ENCODE results near the gene SBNO2.

The SBNO2 gene

GRCh38 chr19:1091544-1092175 is 82.4 kb downstream of the SBNO2 start:
- no peak for DNase-seq (ENCODE audit: low read depth)
- no peak overlapping the region for H3K4me3 ChIP-seq (ENCODE audit: low read depth, low read length)
- no peak for TF ChIP-seq CTCF (IDR thresholded peaks at IDR 0.05; ENCODE audit: control insufficient read depth, extremely low read depth, insufficient read depth)

GRCh38 chr19:1090731-1091543 is 83.1 kb downstream of the SBNO2 start:
- no peak for DNase-seq (ENCODE audit: low read depth)
- H3K4me3 ChIP-seq (ENCODE audit: low read depth, low read length), result no peak overlapping the region
- no peak for TF ChIP-seq CTCF (IDR thresholded peaks at IDR 0.05; ENCODE audit: control insufficient read depth, extremely low read depth, insufficient read depth)

DNA sequence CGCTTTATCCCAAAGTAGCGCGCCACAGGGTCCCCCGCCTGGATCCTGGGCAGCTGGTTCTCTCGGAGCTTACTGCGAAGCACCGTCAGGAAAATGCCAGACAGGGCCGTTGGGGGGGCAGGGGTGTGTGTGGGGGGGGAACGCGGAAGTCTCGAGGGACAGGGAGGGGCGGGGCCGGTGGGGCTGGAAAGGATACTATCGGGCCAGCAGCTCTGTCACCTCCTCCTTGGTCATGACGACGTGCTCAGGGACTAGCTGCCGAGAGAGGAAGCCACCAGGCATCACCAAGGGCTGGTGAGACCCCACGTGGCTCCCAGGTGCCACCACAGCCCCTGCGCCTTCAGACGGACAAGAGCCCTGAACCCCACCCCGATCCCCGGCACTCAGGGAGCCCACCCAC is 84.2 kb downstream of the SBNO2 start:
- no peak for TF ChIP-seq CTCF (IDR thresholded peaks at IDR 0.05; ENCODE audit: control insufficient read depth, extremely low read depth, insufficient read depth)
- H3K4me3 ChIP-seq (ENCODE audit: low read depth, low read length), result no peak overlapping the region
- no peak for DNase-seq (ENCODE audit: low read depth)

DNA sequence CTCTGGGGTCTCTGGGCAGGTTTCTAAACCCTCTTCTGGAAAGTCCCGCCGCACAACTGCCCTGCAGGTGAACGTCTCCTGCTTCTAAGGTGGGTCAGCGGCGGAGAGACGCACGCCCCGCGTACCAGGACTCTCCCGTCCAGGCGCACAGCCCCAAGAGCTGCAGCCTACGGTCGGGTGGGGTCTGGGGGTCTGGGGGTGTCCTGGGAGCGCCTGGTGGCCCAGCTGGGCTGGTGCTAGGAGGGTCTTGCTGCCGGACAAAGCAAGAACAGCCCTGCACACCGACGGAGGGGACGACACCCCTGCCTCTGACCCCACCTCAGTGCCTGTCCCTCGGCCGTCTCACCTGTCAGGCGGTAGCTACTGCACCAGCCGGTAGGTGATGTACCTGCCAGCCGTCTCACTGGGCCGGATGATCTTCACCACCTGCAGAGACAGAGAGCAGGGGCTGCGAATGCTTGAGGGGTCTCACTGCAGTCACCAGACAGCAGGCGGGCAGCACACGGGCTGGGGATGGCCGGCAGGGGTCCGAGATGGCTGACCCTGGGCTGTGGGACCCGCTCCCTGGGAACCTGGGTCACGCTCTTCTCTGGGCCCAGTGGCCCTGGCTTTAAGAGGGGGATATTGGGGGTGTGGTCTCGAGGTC is 84.8 kb downstream of the SBNO2 start:
- H3K4me3 ChIP-seq (ENCODE audit: low read depth, low read length), result no peak overlapping the region
- DNase-seq (ENCODE audit: low read depth), result no peak
- TF ChIP-seq CTCF (IDR thresholded peaks at IDR 0.05; ENCODE audit: control insufficient read depth, extremely low read depth, insufficient read depth), result no peak

- no peak overlapping the region for H3K4me3 ChIP-seq (ENCODE audit: low read depth, low read length)
- no peak for DNase-seq (ENCODE audit: low read depth)
- no peak for TF ChIP-seq CTCF (IDR thresholded peaks at IDR 0.05; ENCODE audit: control insufficient read depth, extremely low read depth, insufficient read depth)
These were observed 85.6 kb downstream of the SBNO2 start for GRCh38 chr19:1088416-1089010.

- TF ChIP-seq CTCF (IDR thresholded peaks at IDR 0.05; ENCODE audit: control insufficient read depth, extremely low read depth, insufficient read depth), result no peak
- no peak for DNase-seq (ENCODE audit: low read depth)
- H3K4me3 ChIP-seq (ENCODE audit: low read depth, low read length), result no peak overlapping the region
These were observed 86.2 kb downstream of the SBNO2 start for GRCh38 chr19:1087813-1088415.

Measured in LNCaP clone FGC (cell line).